Panc1 (cell line): ENCODE measurements around the gene ADARB2. TPM values are rescaled to one million over a fixed set of nuclear protein-coding genes. Genes with fewer than 3 reads are reported as not detected.

ENCODE experiments used
- ATAC-seq: fragments of 200-7000 bp; cut with Tn5 transposase; 2 replicates; pipeline ENCODE4 v1.9.1; 2020; ENCODE audit warnings: mild to moderate bottlenecking, moderate library complexity
- BruUV-seq: library from RNA; stranded (reverse); fragments of 400-500 nt; replicated peaks from 2 replicates; lab custom pipeline; 2021; lab: Mats Ljungman, UMichigan
- CTCF ChIA-PET: fragments of 300-600 bp; sonication (Branson Sonifier 250); formaldehyde crosslinking; loops from one replicate; lab custom pipeline; 2022; ENCODE audit warnings: antibody characterized with exemption; lab: Charles Lee
- POLR2A ChIA-PET: fragments of 300-600 bp; sonication (Branson Sonifier 250); formaldehyde crosslinking; loops from one replicate; lab custom pipeline; 2022; ENCODE audit warnings: antibody characterized with exemption; lab: Charles Lee
- DNase-seq: peaks from one replicate; pipeline ENCODE4 v3.0.0-alpha.2; 2010; ENCODE audit warnings: low read depth, low spot score
- H3K27ac ChIP-seq: 2 replicates; pipeline ENCODE4 v1.5.1; 2011; ENCODE audit warnings: mild to moderate bottlenecking, low read length, inconsistent platforms
- H3K27me3 ChIP-seq: fragments of 200-500 bp; sonication (Bioruptor generic); 2 replicates; pipeline ENCODE4 v1.6.0; 2014; ENCODE audit warnings: low read length, inconsistent platforms; ENCODE audit not compliant: control insufficient read depth, insufficient read depth
- H3K36me3 ChIP-seq: fragments of 200-500 bp; sonication (Bioruptor generic); 2 replicates; pipeline ENCODE4 v1.5.1; 2014; ENCODE audit warnings: inconsistent platforms, mild to moderate bottlenecking, low read length, moderate library complexity; ENCODE audit not compliant: control insufficient read depth, insufficient read depth
- H3K4me1 ChIP-seq: 2 replicates; pipeline ENCODE4 v1.5.1; 2011; ENCODE audit warnings: inconsistent platforms, mild to moderate bottlenecking, low read length, moderate library complexity; ENCODE audit not compliant: control insufficient read depth, insufficient read depth
- H3K4me3 ChIP-seq, 2 experiments: 2 replicates each; pipeline ENCODE4 v1.5.1; 2011 to 2012; ENCODE audit warnings: low read depth in 2 of 2, low read length in 2 of 2, mild to moderate bottlenecking in 2 of 2, inconsistent platforms in 1 of 2, moderate library complexity in 1 of 2
- H3K9me3 ChIP-seq: fragments of 200-500 bp; sonication (Bioruptor generic); 2 replicates; pipeline ENCODE4 v1.5.1; 2014; ENCODE audit warnings: low read depth, mild to moderate bottlenecking, inconsistent platforms, low read length, moderate library complexity; ENCODE audit not compliant: control insufficient read depth, insufficient read depth
- POLR2AphosphoS5 ChIP-seq: IDR thresholded peaks from 2 replicates; pipeline ENCODE4 v1.6.1; 2012; ENCODE audit warnings: mild to moderate bottlenecking, low read depth, low read length, moderate library complexity
- SIN3A ChIP-seq: IDR thresholded peaks from 2 replicates; pipeline ENCODE4 v1.6.1; 2012; ENCODE audit warnings: low read depth, mild to moderate bottlenecking, low read length, moderate library complexity, borderline replicate concordance; ENCODE audit not compliant: insufficient read depth
- TCF7L2 ChIP-seq: IDR thresholded peaks from 2 replicates; pipeline ENCODE4 v1.6.1; 2011; ENCODE audit warnings: mild to moderate bottlenecking, low read depth, low read length, inconsistent platforms
- in situ Hi-C: cut with HindIII; loops from 2 replicates; pipeline ENCODE4 v1.10.0; 2016; ENCODE audit warnings: low sequenced_read_pairs, low pct_unique_long_range_greater_than_20kb
- intact Hi-C: fragments of 100-400 bp; cut with micrococcal nuclease; formaldehyde crosslinking; loops from one replicate; pipeline ENCODE4 v1.10.0; 2022; ENCODE audit not compliant: unreplicated experiment
- total RNA-seq: library from RNA; stranded (reverse); gene quantifications from one replicate; pipeline ENCODE4 v1.2.1, GENCODE V29; 2021; ENCODE audit not compliant: unreplicated experiment
- TF ChIP-seq, protein P1 (sequence below): fragments of 450-650 bp; IDR thresholded peaks from 2 replicates; pipeline ENCODE4 v1.5.1; 2017; ENCODE audit warnings: mild to moderate bottlenecking
- TF ChIP-seq, protein P2 (sequence below), 2 experiments: IDR thresholded peaks; 2 replicates each; pipeline ENCODE4 v1.6.1; 2011 to 2012; ENCODE audit warnings: low read depth in 2 of 2, control low read depth in 1 of 2, low read length in 1 of 2, mild to moderate bottlenecking in 1 of 2, moderate library complexity in 1 of 2; ENCODE audit not compliant: insufficient read depth in 1 of 2

ADARB2 gene
- total RNA-seq, 1 experiment from 2014 or later = 0.31 TPM

DNA sequence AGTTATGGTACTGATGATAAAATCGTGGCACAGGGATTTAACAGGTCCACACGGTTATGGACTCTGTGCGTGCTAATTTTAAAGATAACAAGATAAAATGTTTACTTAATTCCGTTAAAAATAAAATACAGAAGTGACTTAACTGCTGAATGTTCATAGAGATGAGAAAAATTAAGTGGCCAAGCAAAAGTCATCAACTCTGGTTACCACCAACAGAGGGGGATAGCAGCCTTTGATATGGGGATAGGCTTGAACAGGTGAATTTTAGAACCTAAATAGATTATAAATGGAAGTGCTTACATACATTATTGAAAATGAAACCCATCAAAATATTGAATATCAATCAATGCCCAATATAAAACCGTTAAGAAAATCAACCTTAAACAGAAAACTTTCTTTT, 436.2 kb downstream of the ADARB2 start:
- no TSS peak for BruUV-seq
- no peak for ATAC-seq
- in situ Hi-C loops (no loop called here), intact Hi-C loops (no loop called here)
- Histone ChIP-seq H3K27ac (no peak overlapping the region), H3K4me1 (no peaks in the 10 kb centered on the region), H3K36me3 (no peaks in the 10 kb centered on the region), H3K9me3 (no peaks in the 10 kb centered on the region), H3K4me3 (no peak overlapping the region), H3K27me3 (peaks cover 4% of the 10 kb centered on the region; the same call in 1 of the 2 replicates)
- no peak for DNase-seq
- TF ChIP-seq SIN3A = no peak
- TF ChIP-seq, protein P1, sequence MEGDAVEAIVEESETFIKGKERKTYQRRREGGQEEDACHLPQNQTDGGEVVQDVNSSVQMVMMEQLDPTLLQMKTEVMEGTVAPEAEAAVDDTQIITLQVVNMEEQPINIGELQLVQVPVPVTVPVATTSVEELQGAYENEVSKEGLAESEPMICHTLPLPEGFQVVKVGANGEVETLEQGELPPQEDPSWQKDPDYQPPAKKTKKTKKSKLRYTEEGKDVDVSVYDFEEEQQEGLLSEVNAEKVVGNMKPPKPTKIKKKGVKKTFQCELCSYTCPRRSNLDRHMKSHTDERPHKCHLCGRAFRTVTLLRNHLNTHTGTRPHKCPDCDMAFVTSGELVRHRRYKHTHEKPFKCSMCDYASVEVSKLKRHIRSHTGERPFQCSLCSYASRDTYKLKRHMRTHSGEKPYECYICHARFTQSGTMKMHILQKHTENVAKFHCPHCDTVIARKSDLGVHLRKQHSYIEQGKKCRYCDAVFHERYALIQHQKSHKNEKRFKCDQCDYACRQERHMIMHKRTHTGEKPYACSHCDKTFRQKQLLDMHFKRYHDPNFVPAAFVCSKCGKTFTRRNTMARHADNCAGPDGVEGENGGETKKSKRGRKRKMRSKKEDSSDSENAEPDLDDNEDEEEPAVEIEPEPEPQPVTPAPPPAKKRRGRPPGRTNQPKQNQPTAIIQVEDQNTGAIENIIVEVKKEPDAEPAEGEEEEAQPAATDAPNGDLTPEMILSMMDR = 0 out of 2 replicates have a peak, but pooled peaks have one; percentile 2
- ChIA-PET CTCF (no interaction called here), POLR2A (no interaction called here)

DNA sequence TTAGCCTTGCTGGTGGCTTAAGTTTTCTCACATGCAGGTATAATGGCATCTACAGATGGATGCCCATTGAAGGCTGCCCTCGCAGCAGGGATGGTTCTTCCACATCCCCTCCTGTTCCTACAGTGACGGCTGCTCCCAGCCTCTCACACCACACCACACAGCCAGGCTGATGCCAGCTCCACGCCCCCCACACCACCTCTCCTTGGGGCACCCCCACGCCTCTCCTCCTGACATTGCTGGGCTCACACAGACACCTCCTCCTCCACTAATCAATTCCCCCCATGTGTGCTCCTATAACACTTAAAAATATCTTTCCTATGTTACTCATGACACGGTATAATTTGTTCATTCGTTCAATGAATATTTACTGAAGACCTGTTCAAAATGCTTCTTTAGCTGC, 437.1 kb downstream of the ADARB2 start:
- DNase-seq (no peak), ATAC-seq (no peak)
- TF ChIP-seq SIN3A (no peak), POLR2AphosphoS5 (no peak)
- TF ChIP-seq, protein P1 = no peak
- H3K9me3 ChIP-seq = no peaks in the 10 kb centered on the region
- H3K36me3 ChIP-seq = no peaks in the 10 kb centered on the region
- peaks cover 4% of the 10 kb centered on the region; the same call in 1 of the 2 replicates for H3K27me3 ChIP-seq
- H3K4me1 ChIP-seq = no peaks in the 10 kb centered on the region
- intact Hi-C loops (no loop called here), in situ Hi-C loops (no loop called here)
- ChIA-PET CTCF (no interaction called here), POLR2A (no interaction called here)
- BruUV-seq = no TSS peak
- no peak overlapping the region for H3K27ac ChIP-seq
- H3K4me3 ChIP-seq = no peak overlapping the region

DNA sequence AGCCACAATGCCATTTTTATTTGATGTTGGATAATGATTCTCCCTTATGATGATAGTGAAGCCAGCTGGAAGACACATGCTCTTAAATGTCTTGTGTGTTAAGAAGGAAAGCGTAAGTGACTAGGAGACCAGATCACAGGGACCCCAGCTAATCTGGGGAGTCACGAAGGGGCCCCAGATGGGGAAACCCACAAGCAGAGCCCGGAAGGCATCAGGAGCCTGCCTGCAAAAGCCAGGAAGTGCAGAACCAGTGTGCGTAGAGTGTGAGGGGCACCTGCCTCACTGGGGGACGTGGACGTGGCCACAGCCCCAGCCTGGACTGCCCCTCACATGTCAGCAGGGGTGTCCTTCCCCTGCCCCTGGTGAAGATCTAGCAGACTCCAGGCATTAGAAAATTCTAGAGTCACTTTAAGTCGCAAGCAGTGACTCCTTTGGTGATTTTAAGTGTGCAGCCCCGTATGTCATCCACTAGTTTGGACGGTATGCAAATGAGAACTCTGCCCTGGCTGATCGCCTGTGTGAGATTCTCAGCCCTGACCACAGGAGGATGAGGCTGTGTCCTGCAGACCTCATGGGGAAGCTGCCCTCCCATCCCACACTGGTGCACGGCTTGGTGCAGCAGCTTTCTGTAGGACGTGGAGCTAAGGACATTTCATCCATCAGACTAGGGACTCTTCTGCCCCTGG, 438.1 kb downstream of the ADARB2 start:
- Histone ChIP-seq H3K27me3 (peaks cover 4% of the 10 kb centered on the region; the same call in 1 of the 2 replicates), H3K9me3 (no peaks in the 10 kb centered on the region), H3K36me3 (no peaks in the 10 kb centered on the region), H3K27ac (no peak overlapping the region), H3K4me3 (no peak overlapping the region), H3K4me1 (no peaks in the 10 kb centered on the region)
- DNase-seq (no peak), ATAC-seq (no peak)
- in situ Hi-C loops (no loop called here), intact Hi-C loops (no loop called here)
- CTCF ChIA-PET = no interaction called here
- no TSS peak for BruUV-seq
- POLR2A ChIA-PET = no interaction called here
- TF ChIP-seq, protein P2, sequence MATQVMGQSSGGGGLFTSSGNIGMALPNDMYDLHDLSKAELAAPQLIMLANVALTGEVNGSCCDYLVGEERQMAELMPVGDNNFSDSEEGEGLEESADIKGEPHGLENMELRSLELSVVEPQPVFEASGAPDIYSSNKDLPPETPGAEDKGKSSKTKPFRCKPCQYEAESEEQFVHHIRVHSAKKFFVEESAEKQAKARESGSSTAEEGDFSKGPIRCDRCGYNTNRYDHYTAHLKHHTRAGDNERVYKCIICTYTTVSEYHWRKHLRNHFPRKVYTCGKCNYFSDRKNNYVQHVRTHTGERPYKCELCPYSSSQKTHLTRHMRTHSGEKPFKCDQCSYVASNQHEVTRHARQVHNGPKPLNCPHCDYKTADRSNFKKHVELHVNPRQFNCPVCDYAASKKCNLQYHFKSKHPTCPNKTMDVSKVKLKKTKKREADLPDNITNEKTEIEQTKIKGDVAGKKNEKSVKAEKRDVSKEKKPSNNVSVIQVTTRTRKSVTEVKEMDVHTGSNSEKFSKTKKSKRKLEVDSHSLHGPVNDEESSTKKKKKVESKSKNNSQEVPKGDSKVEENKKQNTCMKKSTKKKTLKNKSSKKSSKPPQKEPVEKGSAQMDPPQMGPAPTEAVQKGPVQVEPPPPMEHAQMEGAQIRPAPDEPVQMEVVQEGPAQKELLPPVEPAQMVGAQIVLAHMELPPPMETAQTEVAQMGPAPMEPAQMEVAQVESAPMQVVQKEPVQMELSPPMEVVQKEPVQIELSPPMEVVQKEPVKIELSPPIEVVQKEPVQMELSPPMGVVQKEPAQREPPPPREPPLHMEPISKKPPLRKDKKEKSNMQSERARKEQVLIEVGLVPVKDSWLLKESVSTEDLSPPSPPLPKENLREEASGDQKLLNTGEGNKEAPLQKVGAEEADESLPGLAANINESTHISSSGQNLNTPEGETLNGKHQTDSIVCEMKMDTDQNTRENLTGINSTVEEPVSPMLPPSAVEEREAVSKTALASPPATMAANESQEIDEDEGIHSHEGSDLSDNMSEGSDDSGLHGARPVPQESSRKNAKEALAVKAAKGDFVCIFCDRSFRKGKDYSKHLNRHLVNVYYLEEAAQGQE (IDR thresholded peaks at IDR 0.05; ENCODE audit: insufficient read depth in 1 of 2, low read depth in 2 of 2, low read length in 1 of 2) = no peak
- TF ChIP-seq, protein P1 = no peak
- TF ChIP-seq SIN3A = no peak
- no peak for TF ChIP-seq TCF7L2
- TF ChIP-seq POLR2AphosphoS5 = no peak
